ENCODE measurements around the gene ZNF70. TPM values are rescaled to one million over a fixed set of nuclear protein-coding genes. Genes with fewer than 3 reads are reported as not detected.

Gene ZNF70
- total and polyA plus RNA-seq, 9 of the 15 experiments (the other 6 are each of a cell fraction or from before 2014, with no cell fraction given): 0.14 to 3.3 (median 1.4) TPM

GRCh38 chr22:23767673-23768548 is 17.0 kb upstream of the ZNF70 start, which contains the start of gene CHCHD10 (continued):
- TF ChIP-seq MEIS2 (IDR thresholded peaks at IDR 0.05; ENCODE audit: partially characterized antibody) (peak; percentile 4), ZNF12 (CRISPR knock-in tag; IDR thresholded peaks at IDR 0.05) (0 out of 2 replicates have a peak, but pooled peaks have one; percentile 70), ZNF764 (CRISPR knock-in tag; IDR thresholded peaks at IDR 0.05; ENCODE audit: low read depth) (no peak), ZNF41 (CRISPR knock-in tag; conservative IDR thresholded peaks at IDR 0.05) (peak; percentile 68; the same call in 1 of the 2 replicates), NCOA1 (IDR thresholded peaks at IDR 0.05; ENCODE audit: low read depth) (0 out of 2 replicates have a peak, but pooled peaks have one; percentile 6), SIN3A (IDR thresholded peaks at IDR 0.05; ENCODE audit: borderline replicate concordance in 2 of 2, control insufficient read depth in 1 of 2, low read depth in 2 of 2, low read length in 2 of 2) (peak; percentile 46 to 80; a peak in 3 of 4 replicates), EP400 (IDR thresholded peaks at IDR 0.05) (peak; percentile 96), HDGF (IDR thresholded peaks at IDR 0.05) (peak; percentile 65; the same call in 1 of the 2 replicates), NONO (IDR thresholded peaks at IDR 0.05; ENCODE audit: low read depth in 2 of 2, low read length in 1 of 2) (peak; percentile 14 to 33; a peak in 2 of 4 replicates), ZNF584 (CRISPR knock-in tag; IDR thresholded peaks at IDR 0.05; ENCODE audit: low read depth) (no peak), PCBP1 (IDR thresholded peaks at IDR 0.05; ENCODE audit: low read depth, low read length, poor library complexity, severe bottlenecking) (peak; percentile 90), RBM22 (IDR thresholded peaks at IDR 0.05; ENCODE audit: low read depth, low read length, poor library complexity, severe bottlenecking) (no peak), HNRNPL (IDR thresholded peaks at IDR 0.05; ENCODE audit: low read depth, low read length) (no peak), GABPB1 (CRISPR knock-in tag; IDR thresholded peaks at IDR 0.05) (no peak)
- TF ChIP-seq, protein P1, sequence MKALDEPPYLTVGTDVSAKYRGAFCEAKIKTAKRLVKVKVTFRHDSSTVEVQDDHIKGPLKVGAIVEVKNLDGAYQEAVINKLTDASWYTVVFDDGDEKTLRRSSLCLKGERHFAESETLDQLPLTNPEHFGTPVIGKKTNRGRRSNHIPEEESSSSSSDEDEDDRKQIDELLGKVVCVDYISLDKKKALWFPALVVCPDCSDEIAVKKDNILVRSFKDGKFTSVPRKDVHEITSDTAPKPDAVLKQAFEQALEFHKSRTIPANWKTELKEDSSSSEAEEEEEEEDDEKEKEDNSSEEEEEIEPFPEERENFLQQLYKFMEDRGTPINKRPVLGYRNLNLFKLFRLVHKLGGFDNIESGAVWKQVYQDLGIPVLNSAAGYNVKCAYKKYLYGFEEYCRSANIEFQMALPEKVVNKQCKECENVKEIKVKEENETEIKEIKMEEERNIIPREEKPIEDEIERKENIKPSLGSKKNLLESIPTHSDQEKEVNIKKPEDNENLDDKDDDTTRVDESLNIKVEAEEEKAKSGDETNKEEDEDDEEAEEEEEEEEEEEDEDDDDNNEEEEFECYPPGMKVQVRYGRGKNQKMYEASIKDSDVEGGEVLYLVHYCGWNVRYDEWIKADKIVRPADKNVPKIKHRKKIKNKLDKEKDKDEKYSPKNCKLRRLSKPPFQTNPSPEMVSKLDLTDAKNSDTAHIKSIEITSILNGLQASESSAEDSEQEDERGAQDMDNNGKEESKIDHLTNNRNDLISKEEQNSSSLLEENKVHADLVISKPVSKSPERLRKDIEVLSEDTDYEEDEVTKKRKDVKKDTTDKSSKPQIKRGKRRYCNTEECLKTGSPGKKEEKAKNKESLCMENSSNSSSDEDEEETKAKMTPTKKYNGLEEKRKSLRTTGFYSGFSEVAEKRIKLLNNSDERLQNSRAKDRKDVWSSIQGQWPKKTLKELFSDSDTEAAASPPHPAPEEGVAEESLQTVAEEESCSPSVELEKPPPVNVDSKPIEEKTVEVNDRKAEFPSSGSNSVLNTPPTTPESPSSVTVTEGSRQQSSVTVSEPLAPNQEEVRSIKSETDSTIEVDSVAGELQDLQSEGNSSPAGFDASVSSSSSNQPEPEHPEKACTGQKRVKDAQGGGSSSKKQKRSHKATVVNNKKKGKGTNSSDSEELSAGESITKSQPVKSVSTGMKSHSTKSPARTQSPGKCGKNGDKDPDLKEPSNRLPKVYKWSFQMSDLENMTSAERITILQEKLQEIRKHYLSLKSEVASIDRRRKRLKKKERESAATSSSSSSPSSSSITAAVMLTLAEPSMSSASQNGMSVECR (CRISPR knock-in tag; IDR thresholded peaks at IDR 0.05): peak; percentile 81; the same call in 1 of the 2 replicates
- TF ChIP-seq, protein P2, sequence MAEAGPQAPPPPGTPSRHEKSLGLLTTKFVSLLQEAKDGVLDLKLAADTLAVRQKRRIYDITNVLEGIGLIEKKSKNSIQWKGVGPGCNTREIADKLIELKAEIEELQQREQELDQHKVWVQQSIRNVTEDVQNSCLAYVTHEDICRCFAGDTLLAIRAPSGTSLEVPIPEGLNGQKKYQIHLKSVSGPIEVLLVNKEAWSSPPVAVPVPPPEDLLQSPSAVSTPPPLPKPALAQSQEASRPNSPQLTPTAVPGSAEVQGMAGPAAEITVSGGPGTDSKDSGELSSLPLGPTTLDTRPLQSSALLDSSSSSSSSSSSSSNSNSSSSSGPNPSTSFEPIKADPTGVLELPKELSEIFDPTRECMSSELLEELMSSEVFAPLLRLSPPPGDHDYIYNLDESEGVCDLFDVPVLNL (CRISPR knock-in tag; IDR thresholded peaks at IDR 0.05; ENCODE audit: low read depth): no peak
- TF ChIP-seq, protein P3, sequence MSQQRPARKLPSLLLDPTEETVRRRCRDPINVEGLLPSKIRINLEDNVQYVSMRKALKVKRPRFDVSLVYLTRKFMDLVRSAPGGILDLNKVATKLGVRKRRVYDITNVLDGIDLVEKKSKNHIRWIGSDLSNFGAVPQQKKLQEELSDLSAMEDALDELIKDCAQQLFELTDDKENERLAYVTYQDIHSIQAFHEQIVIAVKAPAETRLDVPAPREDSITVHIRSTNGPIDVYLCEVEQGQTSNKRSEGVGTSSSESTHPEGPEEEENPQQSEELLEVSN (IDR thresholded peaks at IDR 0.05; ENCODE audit: borderline replicate concordance in 1 of 2, extremely low read depth in 1 of 2, insufficient read depth in 1 of 2, insufficient read length in 1 of 2, low read depth in 1 of 2, low read length in 1 of 2, poor library complexity in 1 of 2, severe bottlenecking in 1 of 2): peak; percentile 49 to 58

Measured in K562 (cell line).